HG02981 (cell line): Measurements from ENCODE around the gene MESD.

Experiments
- ATAC-seq: cut with Tn5 transposase; IDR thresholded peaks from one replicate; pipeline ENCODE4 v1.9.1; 2021; ENCODE audit warnings: mild to moderate bottlenecking, moderate library complexity; ENCODE audit not compliant: unreplicated experiment

The MESD gene

DNA sequence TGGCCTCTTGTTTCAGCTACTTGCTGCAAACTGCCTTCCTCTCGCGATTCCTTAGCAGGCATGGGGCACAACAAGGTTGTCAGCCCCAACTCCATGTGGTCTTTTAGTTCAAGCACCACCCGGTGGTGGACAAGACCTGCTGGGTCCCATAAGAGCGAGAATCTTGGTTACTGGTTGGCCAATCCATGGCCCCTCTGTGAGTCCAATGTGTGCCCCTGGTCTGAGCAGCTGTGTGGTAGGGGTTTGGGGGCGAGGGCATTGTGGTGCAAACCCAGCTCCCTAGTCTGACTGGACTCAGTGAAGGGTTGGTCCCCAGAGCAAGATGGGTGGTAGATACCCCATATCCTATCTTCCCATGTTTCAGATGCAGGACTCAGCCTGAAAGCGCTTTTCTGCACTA is 48.8 kb downstream of the MESD start:
- no peak for ATAC-seq

DNA sequence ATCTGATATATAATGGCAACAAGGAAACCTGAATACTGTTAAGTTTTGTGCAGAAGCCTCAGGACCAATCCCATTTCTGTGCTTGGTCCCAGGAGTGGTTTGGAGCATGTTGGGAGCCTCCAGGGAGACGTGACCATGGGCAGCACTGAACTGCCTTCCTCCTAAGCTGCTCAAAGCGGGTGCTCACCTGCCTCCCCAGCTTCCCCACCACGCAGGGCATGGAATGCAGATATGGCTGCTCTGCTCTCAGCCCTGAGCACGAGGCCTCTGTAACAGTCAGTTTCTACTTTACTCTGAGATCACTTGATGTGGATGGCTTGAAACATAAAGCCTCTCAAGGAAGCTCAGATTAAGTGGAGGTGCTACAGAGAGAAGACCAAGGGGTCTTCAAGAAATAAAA is 49.3 kb downstream of the MESD start:
- no peak for ATAC-seq

DNA sequence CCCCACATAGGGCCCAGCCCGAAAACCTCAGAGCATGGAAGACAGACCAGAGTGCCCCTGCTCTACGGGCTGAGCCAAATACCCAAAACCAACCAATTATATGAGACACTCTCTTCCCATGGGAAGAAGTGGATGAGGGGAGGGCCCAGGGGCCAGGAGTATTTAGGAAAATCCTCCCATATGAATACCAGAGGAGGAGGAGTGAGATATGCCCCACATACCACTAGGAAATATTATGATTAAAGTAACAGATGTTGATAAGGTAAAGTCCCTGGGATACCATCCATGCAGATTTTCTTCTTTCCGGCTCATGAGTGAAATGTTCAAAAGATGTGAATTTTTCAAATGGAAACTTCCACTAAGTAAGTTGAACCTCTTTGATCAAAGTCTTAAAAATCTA is 50.4 kb downstream of the MESD start:
- ATAC-seq, result no peak

DNA sequence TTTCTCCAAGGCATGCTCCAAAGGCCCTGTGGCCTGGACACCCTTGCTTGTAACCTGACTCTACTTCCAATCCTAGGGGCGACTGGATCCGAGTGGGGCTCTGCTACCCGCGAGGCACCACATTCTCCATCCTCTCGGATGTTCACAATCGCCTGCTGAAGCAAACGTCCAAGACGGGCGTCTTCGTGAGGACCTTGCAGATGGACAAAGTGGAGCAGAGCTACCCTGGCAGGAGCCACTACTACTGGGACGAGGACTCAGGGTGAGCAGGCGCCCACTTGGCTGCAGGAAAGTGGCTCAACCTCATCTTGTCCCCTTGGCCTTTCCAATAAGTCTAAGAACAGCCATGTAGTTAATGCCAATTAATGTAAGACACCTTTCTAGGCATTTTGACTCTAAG is 51.9 kb downstream of the MESD start:
- no peak for ATAC-seq

DNA sequence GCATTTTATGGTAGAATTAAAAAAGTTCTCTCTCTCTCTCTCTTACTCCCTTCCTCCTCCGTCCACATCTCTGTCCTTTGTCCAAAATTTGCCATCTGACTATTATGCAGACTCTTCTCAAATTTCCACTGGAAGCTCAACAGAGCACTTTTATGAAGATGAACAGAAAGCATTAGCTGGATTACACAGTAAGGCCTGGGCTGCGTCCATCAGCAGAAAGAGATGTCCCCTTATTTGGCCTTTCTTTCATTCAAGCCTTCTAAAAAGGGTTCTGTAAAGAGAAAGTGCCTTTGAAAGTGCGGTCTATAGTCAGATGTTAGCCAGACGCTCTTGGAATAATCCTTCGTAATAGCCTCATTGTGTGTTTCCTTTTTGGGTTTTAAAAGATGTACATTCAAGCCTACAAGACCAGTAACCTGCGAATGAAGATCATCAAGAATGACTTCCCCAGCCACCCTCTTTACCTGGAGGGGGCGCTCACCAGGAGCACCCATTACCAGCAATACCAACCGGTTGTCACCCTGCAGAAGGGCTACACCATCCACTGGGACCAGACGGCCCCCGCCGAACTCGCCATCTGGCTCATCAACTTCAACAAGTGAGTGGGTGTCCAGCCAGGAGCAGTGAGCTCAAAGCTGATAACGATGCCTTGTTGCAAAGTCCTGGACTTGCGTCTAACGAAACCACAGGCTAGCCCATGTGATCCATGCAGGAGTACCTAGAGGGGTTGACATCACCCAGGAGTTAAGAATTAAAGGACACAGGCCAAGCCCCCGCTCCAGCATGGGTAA is 53.1 kb downstream of the MESD start:
- no peak for ATAC-seq

DNA sequence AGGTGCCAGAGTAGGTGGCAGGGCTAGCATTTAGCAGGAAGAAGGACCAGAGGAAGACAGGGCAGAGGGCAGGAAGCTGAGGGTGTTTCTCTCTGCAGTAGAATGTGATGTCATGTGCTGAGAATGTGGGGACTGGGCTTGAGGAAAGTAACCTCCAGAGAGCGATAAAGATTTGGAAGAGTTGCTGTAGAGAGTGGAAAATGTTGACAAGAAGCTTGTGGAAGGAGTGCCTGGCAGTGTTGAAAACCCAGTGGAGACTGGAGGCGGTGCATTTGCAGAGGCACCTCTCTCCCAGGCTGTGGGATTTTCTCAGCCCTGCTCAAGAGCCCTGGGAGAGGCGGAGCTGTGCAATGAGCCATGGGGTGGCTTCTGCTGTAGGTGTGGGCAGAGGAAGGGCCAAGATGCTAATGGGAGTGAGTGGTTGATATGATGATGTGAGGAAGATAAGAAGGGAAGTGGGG is 54.8 kb downstream of the MESD start:
- no peak for ATAC-seq

DNA sequence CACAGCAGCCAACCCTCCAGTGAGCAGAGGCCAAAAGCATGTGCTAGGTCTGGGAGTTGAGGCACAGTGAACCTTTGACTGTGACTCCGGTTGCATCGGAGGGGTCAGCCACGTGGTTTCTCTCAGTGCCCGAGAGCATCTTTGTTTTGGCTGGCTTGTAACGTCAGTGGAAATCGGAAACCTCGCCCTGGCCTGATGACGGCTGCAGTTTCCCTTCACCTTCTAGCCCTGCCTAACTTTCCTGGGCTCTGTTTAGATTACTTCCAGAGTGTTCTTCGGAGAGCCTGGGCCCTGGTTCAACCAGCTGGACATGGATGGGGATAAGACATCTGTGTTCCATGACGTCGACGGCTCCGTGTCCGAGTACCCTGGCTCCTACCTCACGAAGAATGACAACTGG is 56.6 kb downstream of the MESD start:
- no peak for ATAC-seq

DNA sequence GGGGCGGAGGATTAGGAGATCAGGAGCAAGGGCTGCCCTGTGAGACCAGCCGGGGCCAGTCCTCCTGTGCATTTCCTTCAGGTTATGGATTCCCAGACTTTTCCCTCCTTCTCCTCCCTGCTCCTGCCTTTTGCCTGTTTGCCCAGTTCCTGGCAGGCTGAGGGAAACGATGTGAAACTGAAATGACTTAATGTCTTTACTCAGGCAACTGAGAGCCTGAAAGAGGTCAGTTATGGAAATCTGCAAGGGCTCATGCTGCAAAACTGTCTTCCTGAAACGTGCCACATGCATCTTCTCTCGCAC is 57.2 kb downstream of the MESD start:
- no peak for ATAC-seq

DNA sequence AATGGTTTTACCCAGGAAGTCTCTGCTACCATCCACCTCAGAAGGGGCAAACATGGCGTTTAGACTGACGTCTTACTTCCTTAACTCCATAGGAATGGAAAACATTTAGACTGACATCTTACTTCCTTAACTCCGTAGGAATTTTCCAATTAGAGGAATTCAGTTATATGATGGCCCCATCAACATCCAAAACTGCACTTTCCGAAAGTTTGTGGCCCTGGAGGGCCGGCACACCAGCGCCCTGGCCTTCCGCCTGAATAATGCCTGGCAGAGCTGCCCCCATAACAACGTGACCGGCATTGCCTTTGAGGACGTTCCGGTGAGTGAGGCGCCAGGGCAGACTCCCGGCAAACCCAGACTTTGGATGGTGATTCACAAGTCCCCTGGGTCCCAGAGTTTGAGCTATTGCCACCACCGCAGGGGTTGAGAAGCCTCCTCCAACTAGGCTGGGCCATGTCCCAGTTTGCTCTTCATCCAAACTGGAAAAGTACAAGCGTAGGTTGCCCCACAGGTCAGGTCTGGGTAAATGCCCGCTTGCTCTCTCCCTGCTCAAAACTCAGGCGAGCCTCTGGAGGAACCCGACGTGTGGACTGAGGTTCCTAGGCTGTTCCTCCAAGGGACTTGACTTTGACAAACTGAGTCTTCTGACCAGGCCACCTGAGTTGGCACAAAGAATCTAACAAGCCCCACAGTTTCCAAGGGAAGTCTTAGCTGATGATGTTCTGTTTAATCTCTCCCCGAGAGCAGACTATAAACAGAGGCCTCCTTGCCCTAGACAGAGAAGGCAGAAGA is 57.7 kb downstream of the MESD start:
- no peak for ATAC-seq

DNA sequence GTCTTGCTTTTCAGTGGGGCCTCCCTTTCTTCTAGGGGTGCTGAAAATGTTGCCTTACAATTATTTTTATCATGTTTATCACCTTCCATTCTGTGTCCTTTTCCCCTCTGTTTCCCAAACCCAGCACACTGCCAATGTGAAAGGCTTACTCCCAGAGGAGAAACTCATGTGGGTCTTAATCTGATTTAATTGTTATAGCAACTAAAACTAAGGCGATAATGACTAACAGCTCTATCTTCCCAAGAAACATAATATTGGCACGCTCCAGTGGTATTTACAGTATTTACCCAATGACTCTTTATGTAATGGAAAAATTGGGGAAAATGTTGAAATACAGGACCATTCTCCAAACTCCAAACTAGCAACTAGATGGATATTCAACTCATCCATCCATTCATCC is 58.4 kb downstream of the MESD start:
- no peak for ATAC-seq

DNA sequence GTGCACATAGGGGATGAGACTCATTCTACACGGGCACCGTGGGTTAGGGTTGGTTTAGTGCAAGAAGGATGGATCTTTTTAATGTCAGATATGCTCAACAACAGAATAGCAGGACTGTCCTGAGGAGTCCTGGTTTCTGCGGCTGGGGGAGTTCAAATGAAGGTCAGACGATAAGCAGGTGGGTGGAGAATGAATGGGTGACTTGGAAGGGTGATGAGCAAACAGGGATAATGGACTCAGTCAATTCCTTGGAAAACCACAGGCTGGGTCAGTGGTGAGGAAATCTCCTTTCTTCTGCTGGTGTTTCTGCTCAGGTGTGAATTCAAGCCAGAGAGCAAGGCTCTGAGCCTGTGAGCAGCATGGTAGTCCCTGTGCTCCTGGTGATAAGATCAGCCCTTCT is 59.9 kb downstream of the MESD start:
- no peak for ATAC-seq

DNA sequence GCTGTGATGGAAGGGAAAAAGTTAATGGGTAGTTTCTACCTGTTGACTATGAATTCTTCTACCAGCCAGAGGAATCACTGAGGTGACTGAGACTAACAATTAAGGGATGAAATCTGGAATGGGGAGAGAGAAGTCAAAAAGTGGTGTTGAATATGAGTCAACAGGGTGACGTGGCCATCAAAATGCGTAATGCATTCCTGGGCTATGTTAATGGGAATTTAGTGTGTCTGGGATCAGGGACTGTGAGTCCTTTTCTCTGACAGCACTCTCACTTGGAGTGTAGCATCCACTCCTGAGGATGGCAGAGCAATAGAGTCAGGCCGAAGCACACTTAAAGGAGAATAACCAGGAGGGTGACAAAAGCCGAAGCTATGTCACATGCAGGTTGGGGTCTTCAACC is 60.4 kb downstream of the MESD start:
- ATAC-seq, result no peak

DNA sequence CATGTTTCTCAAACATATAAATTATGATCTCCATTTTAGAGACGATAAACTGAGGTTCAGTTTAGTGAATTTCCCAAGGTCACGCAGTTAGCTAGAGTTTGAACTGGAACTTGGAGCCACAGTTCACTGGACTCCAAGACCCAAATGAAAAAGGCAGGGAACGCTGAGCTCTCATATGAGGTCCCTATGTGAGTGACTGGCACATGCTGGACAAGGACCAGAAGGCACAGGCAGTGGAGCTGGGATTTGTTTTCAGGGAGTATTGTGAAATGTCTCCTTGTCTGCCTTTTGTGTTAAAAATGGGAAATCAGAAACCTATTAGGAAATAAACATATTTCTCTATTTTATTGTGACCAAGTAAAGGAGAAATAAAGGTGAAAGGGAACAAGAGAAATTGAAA is 63.5 kb downstream of the MESD start:
- ATAC-seq, result no peak

DNA sequence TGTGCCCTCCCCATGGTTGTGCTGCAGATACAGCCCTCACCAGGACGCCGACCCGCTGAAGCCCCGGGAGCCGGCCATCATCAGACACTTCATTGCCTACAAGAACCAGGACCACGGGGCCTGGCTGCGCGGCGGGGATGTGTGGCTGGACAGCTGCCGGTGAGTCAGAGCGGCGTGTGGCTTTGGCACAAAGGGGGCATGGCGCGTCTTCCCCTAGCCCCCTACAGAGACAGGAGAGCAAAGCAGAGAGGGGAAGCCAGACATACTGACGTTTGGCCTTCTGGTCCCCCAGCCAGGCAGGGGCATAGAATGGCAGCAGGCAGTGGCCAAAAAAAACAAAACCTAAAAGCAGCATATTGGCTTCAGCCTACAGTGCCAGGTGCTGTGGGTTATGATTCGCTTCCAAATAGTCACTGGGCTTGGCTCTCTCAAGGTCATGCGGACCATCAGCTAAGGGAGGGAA is 64.0 kb downstream of the MESD start:
- ATAC-seq, result no peak

DNA sequence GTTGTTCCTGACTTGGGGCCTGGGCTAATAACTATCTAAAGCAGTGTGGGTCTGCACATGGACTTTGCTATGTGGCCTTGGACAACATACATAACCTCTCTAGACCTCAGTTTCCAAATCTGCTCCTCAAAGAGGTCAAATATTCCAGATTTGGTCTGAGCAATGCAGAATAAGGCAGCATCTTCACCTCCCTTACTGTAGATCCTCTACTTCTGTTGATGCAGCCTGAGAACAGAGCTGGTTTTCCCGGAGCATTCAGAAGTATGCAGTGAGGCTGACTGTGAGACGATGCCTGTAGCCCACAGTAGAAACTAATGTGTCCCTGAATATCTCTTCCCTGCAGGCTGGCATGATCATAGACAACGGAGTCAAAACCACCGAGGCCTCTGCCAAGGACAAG is 65.3 kb downstream of the MESD start:
- no peak for ATAC-seq

DNA sequence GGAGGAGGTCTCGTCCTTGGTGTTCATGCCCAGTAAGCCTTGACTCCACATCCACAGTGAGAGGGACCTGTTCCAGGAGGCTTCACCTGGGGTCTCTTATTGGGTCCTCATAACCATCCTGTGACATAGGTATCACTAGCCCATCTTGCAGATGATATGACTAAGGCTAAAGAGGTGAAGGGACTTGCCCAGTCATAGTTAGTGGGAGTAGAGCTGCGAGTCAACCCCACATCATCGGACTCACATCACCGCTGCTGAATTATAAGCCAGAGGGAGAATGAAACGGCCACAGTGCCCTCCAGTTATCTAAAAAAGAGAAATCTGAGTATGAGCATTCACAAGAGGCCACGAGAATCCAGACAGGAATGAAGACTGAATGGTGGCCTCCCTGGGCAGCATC is 66.0 kb downstream of the MESD start:
- no peak for ATAC-seq

DNA sequence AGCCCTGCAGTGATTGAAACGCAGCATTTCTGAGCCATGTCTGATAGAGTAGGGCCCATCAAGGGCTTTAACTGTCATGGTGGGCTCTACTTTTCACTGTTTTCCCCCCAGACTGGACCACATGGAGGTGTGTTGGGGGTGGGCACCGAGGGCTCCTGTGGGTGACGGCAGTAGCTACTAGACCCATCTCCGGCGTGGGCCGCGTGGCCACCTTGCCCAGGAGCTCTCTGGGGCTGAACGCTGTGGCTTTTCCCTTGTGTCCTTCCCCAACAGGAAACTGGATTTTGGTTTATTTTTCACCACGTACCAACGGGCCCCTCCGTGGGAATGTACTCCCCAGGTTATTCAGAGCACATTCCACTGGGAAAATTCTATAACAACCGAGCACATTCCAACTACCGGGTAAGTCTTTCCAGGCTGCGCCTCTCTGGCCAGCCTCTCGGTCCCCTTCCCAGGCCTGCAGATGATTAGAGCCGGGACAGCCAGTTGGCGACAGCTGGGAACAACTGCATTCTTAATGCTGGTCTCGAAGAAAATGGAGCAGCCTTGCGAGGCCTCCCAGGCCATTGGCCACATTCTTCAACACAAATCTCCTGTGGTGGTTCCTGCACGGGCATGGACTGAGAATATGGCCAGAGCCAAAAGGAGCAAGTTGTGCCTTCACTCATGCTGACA is 67.7 kb downstream of the MESD start:
- ATAC-seq, result no peak

DNA sequence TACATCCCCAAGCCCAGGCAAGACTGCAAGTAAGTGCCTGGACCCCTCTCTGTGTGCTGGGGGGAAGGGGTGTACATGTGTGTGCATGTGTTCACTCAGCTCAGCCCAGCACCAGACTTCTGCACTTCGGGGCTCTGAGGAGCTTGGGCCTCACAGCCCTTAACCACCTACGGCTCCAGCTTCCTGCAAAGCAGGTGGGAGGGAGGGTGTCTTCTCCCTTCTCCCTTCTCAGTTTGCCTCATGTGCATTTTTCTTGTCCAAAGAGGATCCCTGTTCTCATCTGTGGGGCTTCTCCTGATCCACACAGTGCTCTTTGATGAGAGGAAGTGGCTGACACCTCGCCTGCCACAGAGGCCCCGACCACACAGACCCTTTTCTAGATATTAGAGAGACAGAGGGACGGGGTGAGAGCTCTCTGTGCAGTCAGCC is 69.3 kb downstream of the MESD start:
- ATAC-seq, result no peak

DNA sequence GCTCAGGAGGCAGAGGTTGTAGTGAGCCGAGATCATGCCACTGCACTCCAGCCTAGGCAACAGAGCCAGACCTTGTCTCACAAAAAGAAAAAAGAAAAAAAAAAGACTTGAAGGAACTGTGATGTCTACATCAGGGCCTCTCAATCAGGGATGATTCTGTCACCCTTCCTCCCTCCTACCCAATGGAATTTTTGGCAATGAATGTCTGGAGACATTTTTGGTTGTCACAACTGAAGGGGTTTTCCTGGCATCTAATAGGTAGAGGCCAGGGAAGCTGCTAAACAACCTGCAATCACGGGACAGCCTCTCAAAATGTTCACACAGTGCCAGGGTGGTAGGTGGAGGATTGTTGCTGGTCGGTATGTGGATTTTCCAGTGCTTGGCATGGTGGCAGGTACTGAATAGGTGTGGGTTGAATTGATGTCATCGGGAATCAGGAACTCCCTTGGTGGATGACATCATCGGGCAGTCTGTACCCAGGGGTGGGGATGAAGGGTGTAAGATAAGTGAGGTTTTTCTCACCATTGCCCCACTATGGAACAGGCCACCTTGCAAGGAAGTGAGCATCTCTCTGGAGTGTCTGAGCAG is 71.3 kb downstream of the MESD start:
- ATAC-seq, result no peak

DNA sequence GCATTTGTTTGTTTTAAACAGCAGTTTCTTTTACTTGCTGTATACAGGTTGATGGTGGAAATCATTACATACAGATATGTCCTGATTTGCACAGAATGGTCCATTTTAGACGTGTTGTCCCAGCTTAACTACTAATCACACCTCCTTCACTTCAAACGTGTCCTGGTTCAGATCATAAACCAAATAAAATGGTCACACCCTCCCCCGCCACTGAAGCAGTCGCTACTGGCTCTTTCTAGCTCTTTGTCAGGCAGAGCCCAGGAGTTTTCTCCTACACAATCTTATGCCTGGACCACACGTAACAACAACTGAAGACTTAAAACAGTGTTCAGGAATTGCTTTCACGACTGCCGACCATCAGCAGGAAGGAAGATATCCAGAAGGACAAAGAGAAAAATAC is 73.6 kb downstream of the MESD start:
- no peak for ATAC-seq

DNA sequence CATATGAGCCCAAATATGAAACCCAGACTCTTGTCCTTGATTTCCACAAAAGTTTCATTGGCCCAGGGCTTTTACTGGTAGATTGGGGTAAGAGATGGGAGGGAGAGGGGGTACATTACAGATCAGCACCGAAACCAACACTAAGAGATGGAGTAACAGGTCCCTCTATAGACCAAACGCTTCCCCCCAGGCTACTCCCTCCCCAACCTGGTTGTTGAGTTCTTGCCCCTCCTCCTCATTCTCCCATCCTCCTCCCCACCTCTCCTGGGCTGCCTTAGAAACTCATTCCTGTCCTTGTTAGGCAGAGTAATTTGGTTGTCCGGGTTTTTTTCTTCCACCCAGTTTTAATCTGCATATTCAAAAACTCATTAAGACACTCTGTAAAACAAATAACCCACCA is 74.1 kb downstream of the MESD start:
- no peak for ATAC-seq

DNA sequence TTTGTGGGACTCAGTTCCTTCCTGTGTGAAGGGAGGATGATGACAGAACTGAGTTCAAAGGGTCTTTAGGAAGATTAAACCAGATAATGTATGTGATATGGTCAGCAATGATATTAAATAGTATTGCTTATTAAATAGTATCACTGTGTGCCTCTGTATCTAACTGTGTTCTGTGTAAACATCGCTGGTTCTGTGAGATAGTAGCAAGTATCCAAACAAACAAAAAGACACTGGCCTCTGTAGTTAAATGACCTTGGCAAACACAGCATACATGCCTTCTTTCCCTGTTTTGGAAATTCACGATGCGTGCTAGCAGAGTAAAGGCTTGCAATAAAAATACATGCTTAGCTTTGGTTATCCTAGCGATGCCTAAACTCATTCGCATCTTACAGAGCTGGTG is 76.1 kb downstream of the MESD start:
- ATAC-seq, result no peak
